Measurements from ENCODE around the gene SLPI.

SLPI gene

GRCh38 chr20:45257711-45258110 lies 3.3 kb upstream of the SLPI start:
- DNase-seq (ENCODE audit: low spot score), result no peak

GRCh38 chr20:45257161-45257560 lies 2.8 kb upstream of the SLPI start:
- no peak for TF ChIP-seq CTCF (IDR thresholded peaks at IDR 0.05; ENCODE audit: extremely low read depth, missing control alignments)
- no peak for DNase-seq (ENCODE audit: low spot score)

More at GRCh38 chr20:45257711-45258110, 3.3 kb upstream of the SLPI start:
- no peak for TF ChIP-seq CTCF (IDR thresholded peaks at IDR 0.05; ENCODE audit: extremely low read depth, missing control alignments)

DNA sequence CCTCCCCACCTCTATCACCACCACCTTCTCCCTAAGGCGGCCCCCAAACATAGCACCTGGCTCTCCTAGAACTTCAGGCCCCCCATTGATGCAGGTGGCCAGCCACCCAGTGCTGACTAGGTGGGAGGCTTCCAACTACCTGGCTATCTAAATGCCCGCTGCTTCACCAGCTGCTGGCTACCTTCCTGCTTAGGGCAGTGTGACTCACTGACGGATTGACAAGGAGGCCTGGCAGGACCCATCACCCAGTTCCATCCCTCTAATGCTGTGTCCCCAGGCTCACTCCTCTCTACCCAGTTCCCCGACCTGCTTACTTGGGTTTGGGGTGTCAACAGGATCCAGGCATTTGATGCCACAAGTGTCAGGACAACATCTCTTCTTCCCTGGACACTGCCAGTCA lies 1.1 kb downstream of the SLPI start:
- no peak for TF ChIP-seq CTCF (IDR thresholded peaks at IDR 0.05; ENCODE audit: extremely low read depth, missing control alignments)
- no peak for DNase-seq (ENCODE audit: low spot score)

- no peak for DNase-seq (ENCODE audit: low spot score)
- TF ChIP-seq CTCF (IDR thresholded peaks at IDR 0.05; ENCODE audit: extremely low read depth, missing control alignments), result no peak
Measured at GRCh38 chr20:45251884-45252560, 2.3 kb downstream of the SLPI start.

DNA sequence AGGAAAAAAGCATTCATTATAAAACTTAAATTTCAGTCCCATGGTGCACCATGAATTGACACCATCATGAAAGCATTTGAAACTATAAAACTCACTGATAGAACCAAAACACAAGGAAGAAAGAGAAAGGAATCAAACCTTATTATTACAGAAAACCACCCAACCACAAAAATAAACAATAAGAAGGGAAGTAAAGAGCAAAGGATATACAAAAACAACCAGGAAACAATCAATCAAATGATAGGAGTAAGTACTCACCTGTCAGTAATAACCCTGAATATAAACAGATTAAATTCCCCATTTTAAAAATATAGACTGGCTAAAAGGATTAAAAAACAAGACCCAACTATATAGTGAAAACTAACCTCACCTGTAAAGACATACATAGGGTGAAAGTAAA lies 5.8 kb downstream of the SLPI start:
- no peak for DNase-seq (ENCODE audit: low spot score)
- TF ChIP-seq CTCF (IDR thresholded peaks at IDR 0.05; ENCODE audit: extremely low read depth, missing control alignments), result no peak

GRCh38 chr20:45247865-45248264 lies 6.5 kb downstream of the SLPI start:
- DNase-seq (ENCODE audit: low spot score), result no peak
- no peak for TF ChIP-seq CTCF (IDR thresholded peaks at IDR 0.05; ENCODE audit: extremely low read depth, missing control alignments)

GRCh38 chr20:45246109-45246508 lies 8.3 kb downstream of the SLPI start:
- no peak for TF ChIP-seq CTCF (IDR thresholded peaks at IDR 0.05; ENCODE audit: extremely low read depth, missing control alignments)
- DNase-seq (ENCODE audit: low spot score), result no peak
